ENCODE data around the gene ZNF485.

DNA sequence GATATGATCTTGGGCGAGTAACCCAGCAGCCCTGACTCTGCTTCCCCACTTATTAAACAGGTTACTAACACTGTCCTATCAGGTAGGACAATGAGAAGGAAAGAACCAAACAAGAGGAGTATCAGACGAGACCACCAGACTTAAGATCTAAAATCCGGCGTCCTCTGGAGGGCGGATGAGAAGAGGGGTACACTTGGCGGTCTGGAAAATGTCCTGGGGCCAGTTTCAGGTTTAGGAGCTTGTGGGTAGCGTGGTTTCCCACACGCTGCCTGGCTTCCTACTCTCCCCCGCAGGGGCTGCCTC, 41.8 kb downstream of the ZNF485 start:
- no peak for TF ChIP-seq CTCF (IDR thresholded peaks at IDR 0.05; ENCODE audit: poor library complexity)
- no peak for TF ChIP-seq EZH2 (IDR thresholded peaks at IDR 0.05; ENCODE audit: borderline replicate concordance)
- TF ChIP-seq EZH2phosphoT487 (IDR thresholded peaks at IDR 0.05; ENCODE audit: low read depth, severe bottlenecking, unreplicated experiment) = no peak
